GM13976 (cell line): Measurements from ENCODE around the gene MT1H.
"Not testable (repeated sequence)": the region's sequence is repeated elsewhere in the genome, so short reads cannot be mapped to it uniquely, and the experiment has no call there.

Source experiments
- DNase-seq: peaks from one replicate; pipeline ENCODE4 v3.0.0; 2012; ENCODE audit warnings: low spot score
- in situ Hi-C: fragments of 300-500 bp; cut with MboI; formaldehyde crosslinking; loops from one replicate; pipeline ENCODE4 v1.12.0; 2022; ENCODE audit warnings: low sequenced_read_pairs, mixed read lengths, inconsistent platforms; ENCODE audit not compliant: unreplicated experiment
- TF ChIP-seq, protein P1 (sequence below): IDR thresholded peaks from 2 replicates; pipeline ENCODE4 v1.5.1; 2012; ENCODE audit warnings: borderline replicate concordance, mild to moderate bottlenecking; ENCODE audit not compliant: insufficient read depth; ENCODE audit errors: extremely low read depth, missing control alignments, control extremely low read depth

MT1H gene

DNA sequence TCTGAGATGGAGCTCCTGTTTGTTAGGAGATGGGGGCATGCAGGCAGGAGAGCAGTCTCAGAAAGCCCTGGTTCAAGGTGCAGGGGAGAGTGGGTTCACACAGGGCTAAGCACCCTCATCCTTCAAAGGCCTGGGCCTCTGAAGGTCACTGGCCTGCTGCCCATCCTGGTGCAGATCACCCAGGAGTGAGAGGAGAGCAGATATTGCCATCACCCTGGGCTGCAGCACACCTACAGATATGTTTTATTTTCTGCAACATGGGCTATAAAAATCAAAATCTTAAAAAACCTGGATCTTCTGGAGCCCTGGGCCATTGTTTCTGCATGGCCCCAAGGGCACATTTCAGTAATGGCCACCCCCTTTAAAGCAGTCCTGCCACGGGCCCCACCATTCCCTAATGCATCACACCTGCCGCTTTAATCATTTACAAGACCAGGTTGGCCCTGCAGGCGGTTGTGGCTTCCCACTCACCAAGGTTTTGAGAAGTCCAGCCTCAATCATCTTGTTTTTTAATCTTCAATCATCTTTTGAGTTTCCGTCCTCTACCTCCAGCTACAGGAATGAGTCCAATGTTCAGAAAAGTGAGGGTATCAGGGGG is 39.9 kb downstream of the MT1H start:
- no peak for DNase-seq
- in situ Hi-C loops, result loop anchor here (10.0 kb wide), 1 partner anchor 135 kb away; no protein-coding TSS in a partner anchor
- TF ChIP-seq, protein P1, sequence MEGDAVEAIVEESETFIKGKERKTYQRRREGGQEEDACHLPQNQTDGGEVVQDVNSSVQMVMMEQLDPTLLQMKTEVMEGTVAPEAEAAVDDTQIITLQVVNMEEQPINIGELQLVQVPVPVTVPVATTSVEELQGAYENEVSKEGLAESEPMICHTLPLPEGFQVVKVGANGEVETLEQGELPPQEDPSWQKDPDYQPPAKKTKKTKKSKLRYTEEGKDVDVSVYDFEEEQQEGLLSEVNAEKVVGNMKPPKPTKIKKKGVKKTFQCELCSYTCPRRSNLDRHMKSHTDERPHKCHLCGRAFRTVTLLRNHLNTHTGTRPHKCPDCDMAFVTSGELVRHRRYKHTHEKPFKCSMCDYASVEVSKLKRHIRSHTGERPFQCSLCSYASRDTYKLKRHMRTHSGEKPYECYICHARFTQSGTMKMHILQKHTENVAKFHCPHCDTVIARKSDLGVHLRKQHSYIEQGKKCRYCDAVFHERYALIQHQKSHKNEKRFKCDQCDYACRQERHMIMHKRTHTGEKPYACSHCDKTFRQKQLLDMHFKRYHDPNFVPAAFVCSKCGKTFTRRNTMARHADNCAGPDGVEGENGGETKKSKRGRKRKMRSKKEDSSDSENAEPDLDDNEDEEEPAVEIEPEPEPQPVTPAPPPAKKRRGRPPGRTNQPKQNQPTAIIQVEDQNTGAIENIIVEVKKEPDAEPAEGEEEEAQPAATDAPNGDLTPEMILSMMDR, result no peak

DNA sequence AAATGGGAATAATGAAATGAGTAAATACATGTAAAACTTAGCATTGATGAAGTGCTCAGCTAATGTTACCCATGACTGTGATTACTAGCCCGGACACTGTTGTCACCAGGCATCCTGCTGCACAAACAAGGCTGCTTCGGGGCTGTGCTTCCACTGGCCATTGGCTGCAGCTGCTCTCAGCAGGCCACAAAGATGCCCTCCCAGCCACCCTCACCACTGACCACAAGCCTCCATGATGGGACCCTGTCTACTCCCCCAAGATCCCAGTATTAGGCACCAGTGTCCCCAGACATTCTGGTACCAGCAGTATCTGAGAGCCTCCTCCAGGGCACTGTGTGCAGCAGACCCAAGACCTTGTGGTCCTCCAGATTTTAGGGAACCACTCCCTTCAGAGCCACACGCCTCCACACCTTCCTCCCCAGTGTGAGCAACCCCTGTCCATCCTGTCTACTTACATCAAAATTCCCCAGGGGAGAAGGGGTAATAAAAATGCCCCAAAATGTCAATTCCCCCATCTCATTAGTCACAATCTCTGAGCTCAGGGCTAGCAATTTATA is 40.6 kb downstream of the MT1H start:
- DNase-seq, result no peak
- TF ChIP-seq, protein P1, result no peak
- in situ Hi-C loops, result no loop called here

DNA sequence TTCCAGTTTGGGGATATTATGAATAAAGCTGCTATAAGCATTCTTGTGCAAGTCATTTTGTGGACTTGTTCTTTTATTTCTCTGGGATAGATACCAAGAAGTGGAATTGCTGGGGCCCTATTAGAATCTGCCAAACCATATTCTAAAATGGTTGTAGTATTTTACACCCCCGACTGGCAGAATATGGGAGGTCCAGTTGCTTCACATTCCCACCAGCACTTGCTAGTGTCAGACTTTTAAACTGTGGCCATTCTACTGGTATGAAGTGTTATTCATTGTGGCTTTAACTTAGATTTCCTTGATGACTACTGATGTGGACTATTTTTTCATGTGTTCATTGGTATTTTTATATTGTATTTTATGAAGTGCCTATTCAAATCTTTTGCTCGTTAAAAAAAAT is 42.2 kb downstream of the MT1H start:
- DNase-seq, result no peak
- TF ChIP-seq, protein P1, result no peak
- in situ Hi-C loops, result no loop called here

DNA sequence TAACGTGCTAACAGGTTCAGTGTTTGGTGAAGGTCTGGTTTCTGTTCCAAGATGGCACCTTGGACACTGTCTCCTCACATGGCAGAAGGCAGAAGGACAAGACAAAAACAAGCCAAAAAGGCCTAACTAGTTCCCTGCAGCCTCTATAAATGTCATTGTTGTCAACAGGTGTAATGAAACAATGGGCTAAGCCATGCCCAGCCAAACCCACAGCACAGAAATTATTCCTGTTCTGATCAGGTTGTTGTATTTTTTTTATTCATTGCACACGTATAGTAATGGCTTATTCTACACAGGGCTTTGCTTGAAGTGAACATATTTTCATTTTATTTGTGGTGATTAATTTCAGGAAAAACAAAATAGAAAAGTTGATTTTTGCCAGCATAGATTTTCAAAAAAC is 44.2 kb downstream of the MT1H start:
- no peak for DNase-seq
- TF ChIP-seq, protein P1, result no peak
- in situ Hi-C loops, result no loop called here

DNA sequence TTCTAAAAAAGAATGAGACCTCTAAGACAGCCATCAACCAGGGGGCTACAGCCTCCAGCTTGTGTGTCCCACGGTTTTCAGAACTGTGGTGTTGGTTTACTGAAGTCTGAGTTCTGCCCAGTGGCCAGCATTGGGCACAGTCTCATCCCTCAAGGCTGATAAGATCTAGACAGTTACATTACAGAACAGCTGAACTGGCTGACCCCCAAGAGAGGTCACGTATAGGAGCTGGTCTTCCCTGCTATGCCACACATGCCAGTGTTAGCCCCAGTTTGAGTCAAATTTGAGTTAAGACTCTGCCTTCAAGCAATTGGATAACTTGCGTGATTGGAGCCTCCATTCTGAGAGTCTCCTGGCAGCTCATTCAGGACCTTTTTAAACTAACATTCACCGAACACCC is 45.5 kb downstream of the MT1H start:
- no peak for DNase-seq
- in situ Hi-C loops, result no loop called here
- TF ChIP-seq, protein P1, result no peak

DNA sequence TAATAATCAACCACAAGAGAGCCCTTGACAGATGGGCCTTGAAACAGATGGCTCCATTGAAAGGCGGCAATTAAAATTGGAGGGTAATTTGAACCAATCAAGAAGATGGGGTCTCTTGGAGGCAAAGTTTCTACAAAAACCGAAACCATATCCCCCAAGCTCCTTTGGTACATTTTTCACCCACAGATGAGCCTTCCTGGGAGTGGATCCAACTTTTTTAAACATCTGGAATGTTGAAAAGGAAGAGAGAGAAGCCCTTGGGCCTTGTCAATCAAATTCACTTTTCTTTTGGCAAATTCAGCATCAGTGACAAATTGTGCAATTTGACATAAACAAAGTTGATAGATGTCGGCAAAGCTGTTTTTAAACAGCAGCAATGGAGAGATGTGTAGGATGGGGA is 47.1 kb downstream of the MT1H start:
- no peak for DNase-seq
- TF ChIP-seq, protein P1, result no peak
- in situ Hi-C loops, result no loop called here

DNA sequence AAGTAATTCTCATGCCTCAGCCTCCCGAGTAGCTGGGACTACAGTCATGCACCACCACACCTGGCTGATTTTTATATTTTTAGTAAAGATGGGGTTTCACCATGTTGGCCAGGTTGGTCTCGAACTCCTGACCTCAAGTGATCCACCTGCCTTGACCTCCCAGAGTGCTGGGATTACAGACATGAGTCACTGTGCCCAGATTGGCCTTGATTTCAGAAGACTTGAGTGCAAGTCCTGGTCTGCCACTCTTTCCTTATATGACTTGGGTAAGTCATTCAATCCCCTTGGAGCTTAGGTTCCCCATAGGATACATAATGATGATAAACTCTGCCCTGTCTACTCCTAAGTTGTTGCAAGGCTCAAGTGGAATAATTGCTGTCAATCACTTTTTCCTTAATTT is 47.9 kb downstream of the MT1H start:
- DNase-seq, in situ Hi-C loops: not testable (repeated sequence)
